Upper lobe of left lung (tissue), 6 donors: Measurements from ENCODE around the gene BNC2. TPM values are rescaled to one million over a fixed set of nuclear protein-coding genes. Genes with fewer than 3 reads are reported as not detected.

Experiments
- ATAC-seq, 2 donors: fragments of 200-7000 bp; cut with Tn5 transposase; one replicate each; pipeline ENCODE4 v1.9.1; 2022; ENCODE audit warnings: mild to moderate bottlenecking in 2 of 2, moderate library complexity in 2 of 2; ENCODE audit not compliant: low FRiP score in 2 of 2
- DNase-seq, 2 donors: peaks; one replicate each; pipeline ENCODE4 v3.0.0-alpha.2; 2019 to 2020
- H3K27ac ChIP-seq, 4 donors: fragments of 200-600 bp; sonication (generic); one replicate each; pipeline ENCODE4 v1.5.1; 2016 to 2019
- H3K27me3 ChIP-seq, 4 donors: fragments of 200-600 bp; sonication (generic); one replicate each; pipeline ENCODE4 v1.5.1; 2017 to 2019
- H3K36me3 ChIP-seq, 4 donors: fragments of 200-600 bp; sonication (generic); one replicate each; pipeline ENCODE4 v1.5.1; 2016 to 2019
- H3K4me1 ChIP-seq, 4 donors: fragments of 200-600 bp; sonication (generic); one replicate each; pipeline ENCODE4 v1.5.1; 2018 to 2019
- H3K4me3 ChIP-seq, 4 donors: fragments of 200-600 bp; sonication (generic); one replicate each; pipeline ENCODE4 v1.5.1; 2017 to 2019; ENCODE audit warnings: mild to moderate bottlenecking in 2 of 4, moderate library complexity in 1 of 4
- H3K9me3 ChIP-seq, 4 donors: fragments of 200-600 bp; sonication (generic); one replicate each; pipeline ENCODE4 v1.5.1; 2018 to 2019
- CTCF ChIP-seq, 6 experiments: fragments of 450-650 bp in 4 of 6; fragments of 200-600 bp in 2 of 6; sonication (generic) in 2 of 6; IDR thresholded peaks; one replicate each; pipeline ENCODE4 v1.5.1; 2016 to 2019; ENCODE audit warnings: antibody characterized with exemption in 6 of 6
- EP300 ChIP-seq, 4 donors: sonication (generic); formaldehyde crosslinking; IDR thresholded peaks; one replicate each; pipeline ENCODE4 v1.5.1; 2017; ENCODE audit warnings: antibody characterized with exemption in 4 of 4, control low read depth in 2 of 4
- POLR2A ChIP-seq, 4 donors: fragments of 450-650 bp; IDR thresholded peaks; one replicate each; pipeline ENCODE4 v1.5.1; 2016 to 2017; ENCODE audit warnings: antibody characterized with exemption in 4 of 4, mild to moderate bottlenecking in 2 of 4
- POLR2AphosphoS5 ChIP-seq, 2 donors: sonication (generic); formaldehyde crosslinking; IDR thresholded peaks; one replicate each; pipeline ENCODE4 v1.5.1; 2017; ENCODE audit warnings: antibody characterized with exemption in 2 of 2
- WGBS, 2 donors: methylation state at CpG; one replicate each; pipeline ENCODE4 v1.1.5; 2017 to 2018; 5-methylcytosine and 5-hydroxymethylcytosine counted together
- total RNA-seq, 6 donors: library from RNA; depleted of rRNA in 4 of 6; stranded (reverse); fragments of >200 nt in 4 of 6; gene quantifications; one replicate each; pipeline versions ENCODE4 v1.1.0 to v1.2.1, GENCODE V29; 2016 to 2021
- donor health status: DM: no; HTN: no; CAD: no; lungs with moderate emphysema.
- donor health status: DM: no; HTN: yes; CAD: no; lungs with severe emphysema.

BNC2 gene
- total RNA-seq, 6 donors from 2014 or later, result 4.6 to 21.7 (median 10.7) TPM

DNA sequence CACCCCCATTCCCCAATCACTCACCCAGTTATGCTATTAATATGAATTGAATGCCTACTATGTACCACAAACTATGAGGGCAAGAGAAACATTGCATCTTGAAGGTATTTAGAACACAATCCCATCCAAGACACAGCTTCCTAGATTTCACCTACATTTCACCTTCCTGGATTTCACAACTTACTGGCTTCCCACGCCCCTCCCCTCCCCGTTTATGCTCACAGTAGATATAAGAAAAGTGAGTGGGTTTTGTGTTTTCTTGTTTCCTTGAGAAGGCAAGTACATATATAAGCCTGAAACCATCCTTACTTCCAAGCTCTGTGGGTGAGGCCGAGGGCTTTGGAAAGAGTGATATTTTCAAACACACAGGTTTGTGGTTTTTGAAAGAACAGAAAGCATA is 465.0 kb downstream of the BNC2 start:
- Histone ChIP-seq H3K4me1 (no peaks in the 10 kb centered on the region), H3K27ac (no peak overlapping the region), H3K9me3 (no peaks in the 10 kb centered on the region), H3K36me3 (no peaks in the 10 kb centered on the region), H3K4me3 (no peak overlapping the region), H3K27me3 (no peaks in the 10 kb centered on the region)
- ATAC-seq (no peak), DNase-seq (no peak)
- 57 to 76% methylated on average over 3 of the region's 3 CpGs for WGBS, 2 donors
- TF ChIP-seq EP300 (IDR thresholded peaks at IDR 0.05), result no peak
- no peak for TF ChIP-seq CTCF (IDR thresholded peaks at IDR 0.05)
- no peak for TF ChIP-seq POLR2AphosphoS5 (IDR thresholded peaks at IDR 0.05)
- no peak for TF ChIP-seq POLR2A (IDR thresholded peaks at IDR 0.05)

DNA sequence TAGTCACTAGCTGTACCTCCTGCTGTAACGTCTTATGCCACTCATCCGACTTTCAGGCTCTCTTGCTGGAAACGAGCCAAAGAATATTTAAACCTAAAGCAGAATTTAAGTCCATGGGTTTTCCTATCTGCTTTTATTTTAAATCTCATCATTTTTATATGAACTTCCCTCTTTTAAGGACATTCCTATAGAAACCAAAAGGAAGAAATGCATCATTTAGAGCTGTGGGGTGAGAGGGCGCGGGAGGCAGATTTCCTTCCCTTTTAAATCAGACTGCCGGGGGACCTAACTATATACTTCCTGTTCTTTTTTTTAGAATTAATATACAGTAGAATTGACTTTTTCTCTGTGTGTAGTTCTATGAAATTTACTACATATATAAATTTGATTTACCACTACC is 468.8 kb downstream of the BNC2 start:
- Histone ChIP-seq H3K27me3 (no peaks in the 10 kb centered on the region), H3K36me3 (no peaks in the 10 kb centered on the region), H3K9me3 (no peaks in the 10 kb centered on the region), H3K27ac (no peak overlapping the region), H3K4me3 (no peak overlapping the region), H3K4me1 (no peaks in the 10 kb centered on the region)
- no peak for TF ChIP-seq POLR2AphosphoS5 (IDR thresholded peaks at IDR 0.05)
- no peak for TF ChIP-seq POLR2A (IDR thresholded peaks at IDR 0.05)
- no peak for TF ChIP-seq EP300 (IDR thresholded peaks at IDR 0.05)
- no peak for TF ChIP-seq CTCF (IDR thresholded peaks at IDR 0.05)
- 49% methylated on average over 6 of the region's 6 CpGs for WGBS, 2 donors
- ATAC-seq (peak in 1 of 2 donors; percentile 68), DNase-seq (no peak)

GRCh38 chr9:16398691-16399090 is 471.8 kb downstream of the BNC2 start:
- DNase-seq, result no peak
- ATAC-seq, result no peak
- H3K9me3 ChIP-seq, result peaks cover 0 to 3% (median 0%) of the 10 kb centered on the region in 4 donors
- H3K27ac ChIP-seq, result no peak overlapping the region
- no peak for TF ChIP-seq POLR2A (IDR thresholded peaks at IDR 0.05)
- no peak for TF ChIP-seq POLR2AphosphoS5 (IDR thresholded peaks at IDR 0.05)
- no peak for TF ChIP-seq CTCF (IDR thresholded peaks at IDR 0.05)
- TF ChIP-seq EP300 (IDR thresholded peaks at IDR 0.05), result no peak
- no peaks in the 10 kb centered on the region for H3K36me3 ChIP-seq
- no peaks in the 10 kb centered on the region for H3K4me1 ChIP-seq
- H3K27me3 ChIP-seq, result no peaks in the 10 kb centered on the region
- no peak overlapping the region for H3K4me3 ChIP-seq
- 78 to 79% methylated on average over 3 of the region's 3 CpGs for WGBS, 2 donors

- Histone ChIP-seq H3K27me3 (no peaks in the 10 kb centered on the region), H3K9me3 (peaks cover 0 to 3% (median 0%) of the 10 kb centered on the region in 4 donors), H3K36me3 (no peaks in the 10 kb centered on the region), H3K4me3 (no peak overlapping the region), H3K4me1 (no peaks in the 10 kb centered on the region), H3K27ac (no peak overlapping the region)
- ATAC-seq (no peak), DNase-seq (no peak)
- 90 to 96% methylated on average over 4 of the region's 4 CpGs for WGBS, 2 donors
- TF ChIP-seq EP300 (IDR thresholded peaks at IDR 0.05) (no peak), POLR2AphosphoS5 (IDR thresholded peaks at IDR 0.05) (no peak), CTCF (IDR thresholded peaks at IDR 0.05) (no peak), POLR2A (IDR thresholded peaks at IDR 0.05) (no peak)
These were observed 474.1 kb downstream of the BNC2 start for GRCh38 chr9:16396389-16396788.

GRCh38 chr9:16391369-16391768 is 479.1 kb downstream of the BNC2 start:
- DNase-seq, result no peak
- WGBS, 2 donors, result 82% methylated on average over 2 of the region's 2 CpGs
- H3K27ac ChIP-seq, result no peak overlapping the region
- no peak for ATAC-seq
- H3K4me1 ChIP-seq, result no peaks in the 10 kb centered on the region
- no peak for TF ChIP-seq CTCF (IDR thresholded peaks at IDR 0.05)
- no peak for TF ChIP-seq EP300 (IDR thresholded peaks at IDR 0.05)
- TF ChIP-seq POLR2AphosphoS5 (IDR thresholded peaks at IDR 0.05), result no peak
- TF ChIP-seq POLR2A (IDR thresholded peaks at IDR 0.05), result no peak
- H3K4me3 ChIP-seq, result no peak overlapping the region
- no peaks in the 10 kb centered on the region for H3K36me3 ChIP-seq
- H3K27me3 ChIP-seq, result no peaks in the 10 kb centered on the region
- peaks cover 0 to 3% (median 0%) of the 10 kb centered on the region in 4 donors for H3K9me3 ChIP-seq
